GM21786 (cell line): ENCODE results near the gene BRF1.

Experiments
- ATAC-seq: cut with Tn5 transposase; IDR thresholded peaks from one replicate; pipeline ENCODE4 v1.9.1; 2021; ENCODE audit not compliant: unreplicated experiment

Gene BRF1

GRCh38 chr14:105200074-105200473, 100.7 kb downstream of the BRF1 start:
- ATAC-seq = no peak

- ATAC-seq = no peak
These were observed 101.7 kb downstream of the BRF1 start for GRCh38 chr14:105199093-105199492.

DNA sequence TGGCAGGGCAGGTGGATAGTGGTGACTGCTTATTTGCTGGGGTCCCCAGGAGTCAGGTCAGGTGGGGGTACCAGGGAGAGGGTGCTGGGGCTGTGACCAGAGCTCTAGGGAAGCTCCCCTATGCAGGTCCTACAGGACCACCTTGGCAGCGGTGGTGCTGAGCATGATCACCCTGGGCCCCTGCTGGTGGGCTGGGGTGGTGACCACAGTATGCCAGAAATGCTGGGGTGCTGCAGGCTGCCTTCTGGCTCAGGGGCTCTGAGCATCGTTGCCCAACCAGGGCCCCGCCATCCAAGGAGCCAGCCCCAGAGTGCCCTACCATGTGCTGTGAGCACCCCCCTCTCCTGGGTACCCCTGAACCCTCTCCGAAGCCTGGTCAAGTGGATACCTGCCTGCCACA, 102.2 kb downstream of the BRF1 start:
- no peak for ATAC-seq

GRCh38 chr14:105197211-105197641, 103.6 kb downstream of the BRF1 start:
- no peak for ATAC-seq

GRCh38 chr14:105196265-105196960, 104.4 kb downstream of the BRF1 start:
- ATAC-seq = no peak

DNA sequence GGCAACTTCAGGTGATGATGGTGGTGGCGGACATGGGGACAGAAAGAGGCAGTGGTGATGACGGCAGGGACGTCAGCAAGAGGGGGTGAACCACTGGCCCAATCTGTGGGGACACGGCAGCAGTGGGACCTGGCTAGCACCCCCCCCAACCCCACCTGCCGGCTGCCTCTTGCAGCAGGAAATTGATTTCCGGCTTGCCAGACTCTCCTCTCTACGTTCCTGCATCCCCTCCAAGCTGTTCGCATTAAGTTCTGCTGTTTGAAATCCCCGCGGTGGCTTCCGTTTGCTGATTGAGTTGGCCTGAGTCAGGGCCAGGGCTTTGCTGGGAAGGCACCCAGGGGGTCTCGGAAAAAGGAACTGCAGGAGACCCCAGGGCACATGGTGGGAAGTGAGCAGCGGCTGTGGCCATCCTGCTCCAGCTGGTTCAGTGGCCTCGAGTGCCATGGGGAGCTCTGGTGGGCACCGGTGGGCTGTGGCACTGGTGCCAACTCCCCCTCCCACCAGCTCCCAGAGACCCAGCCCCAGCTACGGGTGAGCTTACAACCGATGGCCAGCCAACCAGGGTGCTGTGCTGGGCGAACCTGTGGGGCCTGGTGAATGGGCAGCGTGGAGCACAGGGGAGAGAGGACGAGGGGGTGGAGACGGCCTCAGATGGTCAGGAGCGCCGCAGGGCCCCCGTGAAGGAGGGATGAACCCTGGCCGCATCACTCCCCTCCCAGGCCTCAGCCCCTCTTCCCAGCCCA, 105.1 kb downstream of the BRF1 start:
- ATAC-seq = no peak

- no peak for ATAC-seq
These were observed 105.8 kb downstream of the BRF1 start for GRCh38 chr14:105195051-105195450.

DNA sequence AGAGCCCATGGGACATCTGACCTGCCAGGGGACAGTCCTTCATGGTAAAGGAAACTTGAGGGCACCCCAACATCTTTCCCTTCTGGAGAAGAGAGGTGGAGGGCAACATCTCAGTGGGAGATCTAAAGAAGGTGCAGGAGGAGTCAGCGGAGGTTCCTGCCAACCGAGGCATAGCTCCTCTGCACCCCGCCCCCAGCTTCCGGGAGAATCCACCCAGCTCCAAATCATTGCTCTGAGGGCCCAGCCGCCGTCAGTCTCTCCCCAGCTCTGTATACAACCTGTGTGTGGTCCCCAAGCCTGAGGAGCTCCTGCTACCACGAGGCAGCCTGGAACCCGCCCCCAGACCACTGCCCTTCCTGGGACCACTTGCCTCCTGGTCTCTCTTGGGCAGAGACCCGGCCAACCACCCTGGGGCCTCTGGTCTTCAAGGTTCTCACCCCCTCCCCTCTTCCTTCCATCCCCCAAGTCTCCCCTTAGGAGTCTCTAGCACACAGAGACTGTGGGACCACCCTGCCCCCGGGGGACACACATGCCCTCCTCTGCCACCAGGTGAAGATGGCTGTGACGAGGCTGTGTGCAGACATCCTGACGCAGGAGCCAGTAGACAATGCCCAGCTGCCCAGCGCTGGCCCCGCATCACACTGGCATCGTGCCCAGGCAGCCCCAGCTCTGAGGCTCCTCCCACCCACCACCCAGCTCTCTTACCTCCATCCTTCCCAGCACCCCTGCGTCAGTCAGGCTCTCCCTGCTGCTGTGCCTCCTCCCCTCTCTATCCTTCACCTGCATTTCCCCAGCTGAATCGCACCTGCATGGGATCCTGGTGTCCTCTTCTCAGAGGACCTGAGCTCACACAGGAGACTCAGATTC, 106.7 kb downstream of the BRF1 start:
- ATAC-seq = no peak

DNA sequence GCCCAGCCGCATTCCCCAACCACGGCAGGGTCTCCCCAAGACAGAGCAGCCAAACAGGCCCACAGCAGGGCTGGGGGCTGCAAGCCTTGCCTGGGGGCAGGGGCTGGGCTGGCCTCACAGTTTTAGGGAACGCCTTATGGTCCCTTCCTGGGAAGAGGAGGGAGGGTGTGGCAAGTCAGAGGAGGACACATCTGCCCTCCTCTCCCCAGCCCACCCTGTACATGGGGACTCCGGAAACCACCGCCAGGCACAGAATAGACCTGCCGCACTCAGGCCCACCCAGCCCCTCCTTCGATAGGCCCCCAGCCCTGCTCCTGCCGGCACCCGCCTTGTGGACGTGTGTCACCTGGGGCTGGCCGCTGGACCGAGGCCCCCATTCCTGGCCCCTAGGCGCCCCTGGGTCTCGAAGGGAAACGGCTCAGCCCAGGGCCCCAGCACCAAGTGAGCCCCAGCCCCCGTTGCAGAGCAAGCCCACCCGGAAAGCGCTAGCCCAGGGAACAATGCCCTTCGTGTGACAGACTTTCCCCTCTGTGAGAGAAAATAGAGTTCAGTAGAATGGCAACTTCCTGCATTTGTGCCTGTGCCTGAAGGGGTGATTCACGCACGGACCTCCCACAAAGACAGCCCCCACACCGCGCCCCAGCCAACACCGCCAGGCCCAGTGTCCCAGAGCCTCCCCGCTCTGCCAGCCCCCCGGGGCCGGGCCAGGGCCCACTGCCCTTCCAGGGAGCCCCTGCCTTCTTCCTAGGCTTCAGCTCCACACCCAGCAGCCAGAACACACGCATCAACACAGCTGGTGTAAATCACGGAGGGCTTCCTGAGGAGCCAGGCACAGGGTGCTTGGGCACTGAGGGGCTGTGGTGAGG, 107.7 kb downstream of the BRF1 start:
- ATAC-seq = no peak

DNA sequence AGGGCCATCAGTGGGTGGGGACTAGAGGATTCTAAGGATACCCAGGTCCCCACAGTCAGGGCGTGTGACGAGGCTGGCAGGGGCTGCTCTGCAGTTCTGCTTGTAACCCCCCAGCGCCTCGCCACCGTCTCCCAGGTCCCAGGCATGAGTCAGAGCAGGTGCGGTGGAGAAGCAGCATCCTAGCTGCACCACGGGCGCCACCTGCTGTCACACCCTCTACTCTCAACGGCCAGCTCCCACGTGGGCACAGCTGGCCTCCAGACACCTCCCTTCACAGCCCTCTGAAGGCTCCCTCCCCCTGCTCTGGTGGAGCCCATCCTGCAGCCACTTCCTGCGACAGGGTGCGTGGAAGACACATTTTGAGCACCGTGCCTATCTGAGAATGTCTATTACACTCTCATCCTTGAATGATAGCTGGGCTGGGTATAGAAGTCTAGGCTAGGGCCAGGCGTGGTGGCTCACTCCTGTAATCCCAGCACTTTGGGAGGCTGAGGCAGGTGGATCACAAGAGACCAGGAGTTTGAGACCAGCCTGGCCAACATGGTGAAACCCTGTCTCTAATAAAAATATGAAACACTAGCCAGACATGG, 112.8 kb downstream of the BRF1 start:
- no peak for ATAC-seq

GRCh38 chr14:105187116-105187515, 113.7 kb downstream of the BRF1 start:
- no peak for ATAC-seq

- ATAC-seq = no peak
These were observed 114.8 kb downstream of the BRF1 start for GRCh38 chr14:105185973-105186372.

- no peak for ATAC-seq
These were observed 115.8 kb downstream of the BRF1 start for GRCh38 chr14:105185001-105185400.

DNA sequence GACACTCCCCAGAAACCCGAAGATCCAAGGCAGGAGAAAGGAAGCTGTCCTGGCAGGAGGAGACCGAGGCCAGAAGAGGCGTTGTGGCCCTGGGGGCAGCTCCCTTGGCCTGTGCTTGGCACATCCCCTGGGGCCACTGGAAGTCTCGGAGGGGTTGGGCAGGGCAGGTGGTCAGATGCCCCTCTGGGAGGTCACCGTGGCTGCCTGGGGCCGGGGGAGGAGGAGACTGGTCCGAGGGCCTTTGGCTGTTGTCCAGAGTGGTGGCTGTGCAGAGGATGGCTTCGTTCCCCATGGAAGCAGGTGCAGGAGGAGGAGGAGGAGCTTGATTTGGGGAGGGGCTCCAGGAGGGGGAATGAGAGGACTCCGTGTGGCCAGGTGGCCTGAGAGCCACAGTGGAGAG, 116.3 kb downstream of the BRF1 start:
- no peak for ATAC-seq

- no peak for ATAC-seq
These were observed 118.3 kb downstream of the BRF1 start for GRCh38 chr14:105182296-105183020.

DNA sequence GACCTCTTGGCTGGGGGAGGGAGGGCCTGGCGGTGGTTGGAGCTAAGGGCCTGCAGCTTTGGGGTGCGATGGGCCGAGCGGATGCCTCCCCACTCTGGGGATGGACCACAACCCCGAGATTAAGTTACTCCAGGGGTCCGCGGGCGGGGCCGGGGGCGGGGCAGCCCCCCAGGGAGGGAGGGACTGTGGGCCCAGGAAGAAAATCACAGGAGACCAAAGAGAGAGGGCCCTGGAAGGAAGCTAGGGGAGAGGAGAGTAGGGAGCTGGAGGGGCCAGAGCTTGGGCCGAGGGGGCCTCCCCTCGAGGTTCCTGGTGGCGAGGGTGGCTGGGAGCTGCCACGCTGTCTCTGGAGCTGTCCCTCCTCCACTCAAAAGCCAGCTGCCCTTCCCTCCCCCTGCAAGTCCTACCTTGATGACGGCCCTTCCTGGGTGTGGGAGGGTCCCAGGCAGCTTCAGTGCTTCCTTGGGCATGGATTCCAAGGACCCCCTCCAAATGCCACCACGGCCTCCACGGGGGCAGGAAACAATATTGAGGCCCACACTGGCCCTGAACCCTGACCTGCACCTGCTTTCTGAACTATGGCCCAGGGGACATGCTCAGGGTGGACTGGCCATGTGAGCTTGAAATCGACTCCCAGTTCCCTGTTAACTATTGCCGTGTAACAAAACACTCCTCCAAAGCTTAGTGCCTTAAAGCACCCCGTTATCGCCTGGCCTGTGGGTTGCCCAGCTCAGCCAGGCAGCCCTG, 119.1 kb downstream of the BRF1 start:
- no peak for ATAC-seq

- ATAC-seq = peak; percentile 47
These were observed 119.9 kb downstream of the BRF1 start, which contains the start of gene NUDT14 for GRCh38 chr14:105180592-105181548. Gene NUDT14 (minus strand): TSS chr14:105181312. CDS start chr14:105181209, 103 bp downstream.

DNA sequence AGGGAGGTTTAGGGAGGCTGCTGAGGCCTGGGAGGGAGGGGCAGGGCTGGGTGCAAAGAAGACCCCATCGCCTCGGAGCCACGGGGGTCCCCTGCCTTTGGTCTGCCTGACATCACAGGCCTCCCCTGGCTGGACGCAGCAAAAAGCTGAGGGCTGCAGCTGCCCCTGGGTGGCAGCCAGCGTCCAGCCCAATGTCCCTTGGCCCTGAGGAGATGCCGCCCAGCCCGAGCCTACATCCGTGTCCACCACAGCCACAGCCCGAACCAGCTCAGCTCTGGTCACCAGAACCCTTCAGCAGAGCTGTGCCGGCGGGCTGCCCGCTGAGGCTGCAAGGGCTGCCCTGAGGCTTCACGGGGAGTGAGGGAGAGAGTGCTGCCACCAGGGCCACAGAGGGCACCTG, 121.6 kb downstream of the BRF1 start:
- ATAC-seq = no peak
